GM21390 (cell line): ENCODE measurements around the gene C1orf146.
"Not testable (repeated sequence)": the region's sequence is repeated elsewhere in the genome, so short reads cannot be mapped to it uniquely, and the experiment has no call there.

Source experiments
- ATAC-seq: cut with Tn5 transposase; IDR thresholded peaks from one replicate; pipeline ENCODE4 v1.9.1; 2021; ENCODE audit not compliant: unreplicated experiment

C1orf146 gene

DNA sequence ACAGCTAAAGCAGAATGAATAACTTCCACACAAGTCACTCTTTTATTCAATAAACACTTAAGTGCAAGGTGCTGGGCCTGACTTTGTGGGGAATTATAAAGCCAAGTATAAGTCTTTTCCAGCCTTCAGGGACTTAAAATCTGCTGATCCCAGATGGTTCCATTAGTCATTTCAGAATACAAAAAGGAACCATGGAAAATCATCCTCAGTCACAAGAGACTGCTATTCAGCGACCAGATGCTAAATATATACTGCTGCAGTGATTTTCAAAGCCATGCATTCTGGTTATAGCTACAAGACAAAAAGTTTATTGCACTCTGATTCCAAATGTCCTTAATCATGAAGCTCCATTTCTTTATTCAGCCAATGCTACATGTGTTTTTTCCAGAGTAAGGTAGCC is 55.3 kb downstream of the C1orf146 start:
- ATAC-seq: no peak

DNA sequence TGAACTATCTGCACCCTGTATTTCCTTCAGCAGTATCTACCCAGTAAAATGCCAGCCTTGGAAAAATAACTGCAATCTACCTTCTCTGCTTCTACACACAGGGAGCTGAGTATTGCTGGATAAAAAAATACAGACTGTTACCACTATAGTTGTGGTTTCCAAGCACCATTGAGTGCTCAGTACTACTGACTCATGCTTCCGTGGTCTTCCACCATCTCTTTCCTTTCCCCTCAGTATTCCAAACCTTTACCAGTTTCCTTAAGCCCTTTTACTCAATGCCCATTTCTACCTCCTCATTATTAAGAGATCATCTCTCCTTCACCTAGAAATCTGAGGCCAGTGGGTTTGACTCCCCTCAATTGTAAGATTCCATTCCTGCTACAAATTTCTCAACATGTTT is 57.2 kb downstream of the C1orf146 start:
- ATAC-seq: no peak

DNA sequence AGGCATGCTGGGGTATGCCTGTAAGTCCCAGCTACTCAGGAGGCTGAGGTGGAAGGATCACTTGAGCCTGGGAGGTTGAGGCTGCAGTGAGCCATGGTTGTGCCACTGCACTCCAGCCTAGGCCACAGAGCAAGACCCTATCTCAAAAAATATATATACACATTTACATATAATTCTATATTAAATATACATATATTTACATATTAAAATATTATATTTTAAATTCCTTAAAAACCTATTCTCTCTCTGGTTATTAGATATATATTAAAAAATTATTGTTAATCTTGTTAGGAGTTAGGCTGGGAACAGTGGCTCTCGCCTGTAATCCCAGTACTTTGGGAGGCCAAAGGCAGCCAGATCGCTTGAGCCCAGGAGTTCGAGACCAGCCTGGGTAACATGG is 58.4 kb downstream of the C1orf146 start:
- no peak for ATAC-seq

DNA sequence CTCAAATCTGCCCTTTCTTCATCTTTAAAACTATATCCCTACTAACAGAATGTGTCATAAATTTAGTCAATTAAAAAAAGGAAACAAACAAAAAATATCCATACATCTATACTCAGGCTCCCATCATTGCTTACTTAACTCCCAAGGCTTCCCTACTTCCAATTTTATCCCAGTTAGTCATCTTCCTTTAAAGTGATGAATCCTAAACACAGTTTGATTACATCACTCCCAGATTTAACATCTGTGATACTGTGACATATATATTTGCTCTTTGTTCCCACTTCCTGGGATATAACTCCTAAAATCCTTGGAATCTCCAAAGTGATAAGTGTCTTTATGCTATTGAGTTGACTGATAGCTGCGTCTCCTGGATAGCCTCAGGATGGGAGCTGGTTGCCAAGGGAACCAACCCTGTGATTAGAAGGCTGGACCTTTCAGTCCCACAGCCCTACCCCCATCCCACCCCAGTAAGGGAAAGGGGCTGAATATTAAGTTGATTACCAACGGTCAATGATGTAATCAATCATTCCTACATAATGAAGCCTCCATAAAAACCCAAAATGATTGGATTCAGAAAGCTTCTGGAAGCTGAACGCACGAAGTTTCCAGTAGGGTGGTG is 59.5 kb downstream of the C1orf146 start:
- no peak for ATAC-seq

DNA sequence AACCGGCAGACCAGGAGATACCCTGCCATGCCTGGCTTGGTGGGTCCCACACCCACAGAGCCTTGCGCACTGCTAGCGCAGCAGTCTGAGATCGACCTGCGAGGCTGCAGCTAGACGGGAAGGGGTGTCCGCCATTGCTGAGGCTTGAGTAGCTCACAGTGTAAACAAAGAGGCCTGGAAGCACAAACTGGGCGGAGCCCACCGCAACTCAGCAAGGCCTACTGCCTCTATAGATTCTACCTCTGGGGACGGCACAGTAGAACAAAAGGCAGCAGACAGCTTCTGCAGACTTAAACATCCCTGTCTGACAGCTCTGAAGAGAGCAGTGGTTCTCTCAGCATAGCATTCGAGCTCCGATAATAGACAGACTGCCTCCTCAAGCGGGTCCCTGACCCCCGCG is 62.1 kb downstream of the C1orf146 start:
- ATAC-seq: not testable (repeated sequence)

DNA sequence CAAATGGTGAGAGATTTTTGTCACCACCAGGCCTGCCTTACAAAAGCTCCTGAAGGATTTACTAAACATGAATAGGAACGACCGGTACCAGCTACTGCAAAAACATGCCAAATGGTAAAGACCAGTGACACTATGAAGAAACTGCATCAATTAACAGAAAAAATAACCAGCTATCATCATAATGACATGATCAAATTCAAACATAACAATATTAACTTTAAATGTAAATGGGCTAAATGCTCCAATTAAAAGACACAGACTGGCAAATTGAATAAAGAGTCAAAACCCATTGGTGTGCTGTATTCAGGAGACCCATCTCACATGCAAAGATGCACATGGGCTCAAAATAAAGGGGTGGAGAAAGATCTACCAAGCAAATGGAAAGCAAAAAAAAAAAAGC is 63.7 kb downstream of the C1orf146 start:
- ATAC-seq: not testable (repeated sequence)

DNA sequence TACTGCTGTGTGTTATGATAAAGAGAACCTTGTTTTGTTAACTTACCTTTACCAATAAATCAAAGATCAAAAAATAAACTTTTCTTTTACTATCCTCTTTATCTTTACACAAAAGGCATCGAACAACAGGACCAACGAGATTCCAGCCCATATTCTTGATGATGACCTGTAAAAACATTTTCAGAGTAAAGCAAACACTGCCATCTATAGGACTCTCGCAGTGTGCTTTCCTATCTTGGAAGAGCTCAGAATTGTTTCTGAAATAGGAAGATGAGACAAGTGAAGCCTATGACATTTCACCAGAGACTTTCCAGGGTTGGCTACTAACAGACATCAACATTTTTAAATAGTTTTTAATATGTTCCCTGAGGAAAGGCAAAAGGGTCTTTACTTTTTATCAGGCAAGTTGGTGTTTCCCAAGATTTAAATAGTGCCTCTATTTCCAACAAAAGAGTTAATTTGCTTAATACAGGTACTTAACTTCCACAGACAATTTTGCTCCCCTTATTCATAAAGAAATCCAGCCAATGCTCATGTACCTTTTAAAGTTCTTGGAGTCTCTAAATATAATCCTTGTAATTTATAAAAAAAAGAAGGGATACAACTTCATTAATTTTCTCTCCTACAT is 73.8 kb downstream of the C1orf146 start:
- ATAC-seq: no peak
